HepG2 (cell line): Measurements from ENCODE around the gene FYTTD1. TPM values are rescaled to one million over a fixed set of nuclear protein-coding genes. Genes with fewer than 3 reads are reported as not detected.

Source experiments
- AFF4 ChIP-seq: sonication (generic); formaldehyde crosslinking; IDR thresholded peaks from 2 replicates; pipeline ENCODE4 v1.4.0; 2020; ENCODE audit warnings: missing genetic modification reagents
- CENPBD1 ChIP-seq: sonication (generic); formaldehyde crosslinking; IDR thresholded peaks from 2 replicates; pipeline ENCODE4 v1.8.0; 2022; ENCODE audit warnings: missing genetic modification reagents, low read depth, mild to moderate bottlenecking, borderline replicate concordance
- E2F1 ChIP-seq: sonication (generic); formaldehyde crosslinking; IDR thresholded peaks from 2 replicates; pipeline ENCODE4 v1.5.0; 2020; ENCODE audit warnings: missing genetic modification reagents
- KDM3A ChIP-seq: IDR thresholded peaks from 2 replicates; pipeline ENCODE4 v1.6.1; 2018; ENCODE audit warnings: low read depth, missing compliant biosample characterization
- NFYC ChIP-seq: IDR thresholded peaks from 2 replicates; pipeline ENCODE4 v1.6.1; 2016; ENCODE audit warnings: missing genetic modification reagents, missing compliant biosample characterization
- SNAPC4 ChIP-seq: sonication (generic); formaldehyde crosslinking; IDR thresholded peaks from 2 replicates; pipeline ENCODE4 v1.4.0; 2020; ENCODE audit warnings: mild to moderate bottlenecking, missing genetic modification reagents
- ZBTB33 ChIP-seq: sonication (generic); formaldehyde crosslinking; IDR thresholded peaks from 2 replicates; pipeline ENCODE4 v1.4.0; 2020; ENCODE audit warnings: missing genetic modification reagents
- ZBTB39 ChIP-seq: sonication (generic); formaldehyde crosslinking; IDR thresholded peaks from 2 replicates; pipeline ENCODE4 v1.5.0; 2020; ENCODE audit warnings: missing genetic modification reagents
- ZNF280B ChIP-seq: sonication (generic); formaldehyde crosslinking; IDR thresholded peaks from 2 replicates; pipeline ENCODE4 v1.5.0; 2020; ENCODE audit warnings: missing genetic modification reagents, mild to moderate bottlenecking, borderline replicate concordance
- polyA plus RNA-seq, 8 experiments: library from polyadenylated mRNA; depleted of rRNA in 3 of 8; stranded (reverse) in 7 of 8; unstranded in 1 of 8; fragments of >200 nt; fragmentation: Illumina TruSeq in 4 of 8; extraction: Trizol in 4 of 8; gene quantifications; 2 replicates each; pipeline versions ENCODE4 v1.2.1 to v1.2.3, GENCODE V29; 2011 to 2016; ENCODE audit warnings: low read depth in 4 of 8, missing spikeins in 1 of 8, mixed read lengths in 1 of 8; ENCODE audit not compliant: insufficient read depth in 1 of 8
- total RNA-seq, 5 experiments: library from RNA; depleted of rRNA; stranded (reverse); fragments of >200 nt; fragmentation: Illumina TruSeq; extraction: Trizol; gene quantifications; 2 replicates each; pipeline ENCODE4 v1.2.3, GENCODE V29; 2016; ENCODE audit warnings: low read depth in 1 of 5

Gene FYTTD1
- total and polyA plus RNA-seq, 2 of the 13 experiments (the other 11 are each of a cell fraction or from before 2014, with no cell fraction given) = 6.5 to 28.8 TPM

GRCh38 chr3:197750396-197750831, 731 bp downstream of the FYTTD1 start (continued):
- no peak for TF ChIP-seq E2F1 (CRISPR knock-in tag)
- TF ChIP-seq ZNF280B (CRISPR knock-in tag) = no peak
- TF ChIP-seq CENPBD1 (CRISPR knock-in tag) = no peak
- no peak for TF ChIP-seq KDM3A
- TF ChIP-seq AFF4 (CRISPR knock-in tag) = no peak
- TF ChIP-seq SNAPC4 (CRISPR knock-in tag) = no peak
- no peak for TF ChIP-seq NFYC (CRISPR knock-in tag)
- no peak for TF ChIP-seq ZBTB39 (CRISPR knock-in tag)
- no peak for TF ChIP-seq ZBTB33
